B cell (primary cell): ENCODE measurements around the gene ACY1. TPM values are rescaled to one million over a fixed set of nuclear protein-coding genes. Genes with fewer than 3 reads are reported as not detected.
A peak's percentile ranks its signal among the peaks of the same experiment; 100 is the strongest.

Experiments used
- ATAC-seq: fragments of 200-7000 bp; cut with Tn5 transposase; one replicate; pipeline ENCODE4 v1.10.0; 2021; ENCODE audit warnings: low read depth, mild to moderate bottlenecking, moderate number of reproducible peaks, moderate library complexity
- CTCF ChIA-PET: fragments of 350-600 bp; sonication (Branson Sonifier 250); formaldehyde crosslinking; loops from one replicate; lab custom pipeline; 2021; ENCODE audit warnings: antibody characterized with exemption, inconsistent platforms; lab: Charles Lee
- POLR2A ChIA-PET: fragments of 350-600 bp; sonication (Branson Sonifier 250); formaldehyde crosslinking; loops from one replicate; lab custom pipeline; 2021; ENCODE audit warnings: antibody characterized with exemption; lab: Charles Lee
- DNase-seq: peaks from one replicate; pipeline ENCODE4 v3.0.0; 2013
- H2AFZ ChIP-seq: 2 replicates; pipeline ENCODE4 v1.6.1; 2012; ENCODE audit warnings: mild to moderate bottlenecking, low read depth, low read length; ENCODE audit not compliant: insufficient read depth, poor library complexity, severe bottlenecking
- H3K27ac ChIP-seq, 2 donors: 1 replicate in 1 of 2; 2 replicates in 1 of 2; pipeline ENCODE4 v1.5.1; 2012 to 2013; ENCODE audit warnings: low read length in 2 of 2, mild to moderate bottlenecking in 2 of 2, moderate library complexity in 1 of 2
- H3K27me3 ChIP-seq, 4 experiments: fragments of 200-600 bp in 1 of 4; sonication (generic) in 1 of 4; replicated peaks in 1 of 4; 1 replicate in 2 of 4; 2 replicates in 2 of 4; pipeline versions ENCODE4 v1.6.1 to v1.7.0; 2013 to 2016; ENCODE audit warnings: low read length in 3 of 4, mild to moderate bottlenecking in 2 of 4, mixed read lengths in 1 of 4, moderate library complexity in 1 of 4; ENCODE audit not compliant: insufficient read depth in 4 of 4, control insufficient read depth in 3 of 4; ENCODE audit errors: control extremely low read depth in 1 of 4
- H3K36me3 ChIP-seq, 2 experiments: replicated peaks in 1 of 2; 1 replicate in 1 of 2; 2 replicates in 1 of 2; pipeline versions ENCODE4 v1.6.1 to v1.7.1; 2013; ENCODE audit warnings: low read length in 1 of 2; ENCODE audit not compliant: insufficient read depth in 2 of 2, control insufficient read depth in 1 of 2; ENCODE audit errors: control extremely low read depth in 1 of 2, extremely low read depth in 1 of 2
- H3K4me1 ChIP-seq, 2 donors: fragments of 200-600 bp in 1 of 2; sonication (generic) in 1 of 2; 1 replicate in 1 of 2; 2 replicates in 1 of 2; pipeline versions ENCODE4 v1.5.1 to v1.6.1; 2013 to 2017; ENCODE audit warnings: low read length in 2 of 2; ENCODE audit not compliant: control insufficient read depth in 2 of 2, insufficient read depth in 2 of 2
- H3K4me2 ChIP-seq: replicated peaks from 2 replicates; pipeline ENCODE3; 2012; ENCODE audit warnings: mild to moderate bottlenecking, low read depth, low read length; ENCODE audit not compliant: poor library complexity, severe bottlenecking
- H3K4me3 ChIP-seq, 5 experiments: fragments of 200-600 bp in 1 of 5; sonication (generic) in 1 of 5; 1 replicate in 3 of 5; 2 replicates in 2 of 5; pipeline versions ENCODE4 v1.5.1 to v1.7.0; 2011 to 2016; ENCODE audit warnings: low read length in 4 of 5, mild to moderate bottlenecking in 4 of 5, low read depth in 2 of 5, control low read depth in 1 of 5, moderate library complexity in 1 of 5; ENCODE audit not compliant: insufficient read depth in 1 of 5; ENCODE audit errors: control extremely low read depth in 1 of 5, extremely low read depth in 1 of 5
- H3K79me2 ChIP-seq: fragments of 200-600 bp; sonication (generic); one replicate; pipeline ENCODE4 v1.6.0; 2016; ENCODE audit warnings: low read length; ENCODE audit not compliant: control insufficient read depth, insufficient read depth
- H3K9ac ChIP-seq: fragments of 200-600 bp; sonication (generic); 2 replicates; pipeline ENCODE4 v1.6.1; 2017; ENCODE audit warnings: mild to moderate bottlenecking, low read length, moderate library complexity
- H3K9me3 ChIP-seq, 3 donors: one replicate each; pipeline versions ENCODE4 v1.6.1 to v1.7.1; 2013; ENCODE audit warnings: low read length in 2 of 3; ENCODE audit not compliant: control insufficient read depth in 2 of 3, insufficient read depth in 1 of 3; ENCODE audit errors: control extremely low read depth in 1 of 3
- H4K20me1 ChIP-seq: 2 replicates; pipeline ENCODE4 v1.6.0; 2012; ENCODE audit warnings: mild to moderate bottlenecking, low read length; ENCODE audit not compliant: insufficient read depth, control insufficient read depth, poor library complexity, severe bottlenecking
- H3K27ac Mint-ChIP-seq: one replicate; pipeline ENCODE4 v1.8.0; 2021; ENCODE audit warnings: mixed read lengths
- H3K27me3 Mint-ChIP-seq: one replicate; pipeline ENCODE4 v1.8.0; 2021; ENCODE audit warnings: mixed read lengths
- H3K4me1 Mint-ChIP-seq: one replicate; pipeline ENCODE4 v1.8.0; 2021; ENCODE audit warnings: mixed read lengths
- H3K4me3 Mint-ChIP-seq: one replicate; pipeline ENCODE4 v1.8.0; 2021; ENCODE audit warnings: mixed read lengths
- H3K9me3 Mint-ChIP-seq: one replicate; pipeline ENCODE4 v1.8.0; 2022; ENCODE audit warnings: mixed read lengths; ENCODE audit not compliant: insufficient read depth
- CTCF ChIP-seq: fragments of 200-600 bp; IDR thresholded peaks from one replicate; pipeline ENCODE4 v1.8.0; 2022; ENCODE audit warnings: antibody characterized with exemption, mild to moderate bottlenecking
- EZH2 ChIP-seq: IDR thresholded peaks from 2 replicates; pipeline ENCODE4 v1.6.1; 2012; ENCODE audit warnings: borderline replicate concordance, low read depth, mild to moderate bottlenecking, moderate library complexity, low read length; ENCODE audit not compliant: insufficient read depth, poor library complexity, severe bottlenecking
- WGBS: methylation state at CpG from one replicate; pipeline ENCODE4 v1.1.5; 2013; ENCODE audit warnings: missing lambda C conversion rate; ENCODE audit not compliant: insufficient coverage; 5-methylcytosine and 5-hydroxymethylcytosine counted together
- intact Hi-C: fragments of 100-400 bp; cut with micrococcal nuclease; formaldehyde crosslinking; loops from one replicate; pipeline ENCODE4 v1.10.0; 2022
- polyA plus RNA-seq: library from polyadenylated mRNA; depleted of rRNA; stranded (reverse); fragments of >200 nt; gene quantifications from 2 replicates; pipeline ENCODE4 v1.2.3, GENCODE V29; 2012
- total RNA-seq, 2 donors: library from RNA; stranded (reverse); fragments of 120-200 nt in 1 of 2; gene quantifications; 1 replicate in 1 of 2; 2 replicates in 1 of 2; pipeline versions ENCODE4 v1.2.3 to v1.2.4, GENCODE V29; 2013 to 2022

ACY1 gene
- total and polyA plus RNA-seq, 2 donors (not counting 1 experiment from before 2014, with no cell fraction given): 14.6 to 26.2 TPM

- Histone ChIP-seq H3K4me2 (no peak overlapping the region), H3K36me3 (no peaks in the 10 kb centered on the region), H4K20me1 (no peaks in the 10 kb centered on the region), H3K4me3 (no peak overlapping the region), H3K27ac (no peak overlapping the region), H3K9ac (no peak overlapping the region), H3K27me3 (no peaks in the 10 kb centered on the region), H3K4me1 (peaks cover 10 to 14% of the 10 kb centered on the region in 2 donors), H3K79me2 (no peaks in the 10 kb centered on the region), H3K9me3 (no peaks in the 10 kb centered on the region), H2AFZ (peak overlapping the region; percentile 22)
- TF ChIP-seq CTCF (no peak), EZH2 (no peak)
- ATAC-seq: no peak
- DNase-seq: no peak
- no peak overlapping the region for H3K27ac Mint-ChIP-seq
- no peaks in the 10 kb centered on the region for H3K9me3 Mint-ChIP-seq
- H3K27me3 Mint-ChIP-seq: peaks cover 7% of the 10 kb centered on the region
- CTCF ChIA-PET: no interaction called here
- POLR2A ChIA-PET: no interaction called here
- H3K4me1 Mint-ChIP-seq: peaks cover 23% of the 10 kb centered on the region
- H3K4me3 Mint-ChIP-seq: no peak overlapping the region
- intact Hi-C loops: no loop called here
- 36% methylated on average over 10 of the region's 10 CpGs for WGBS
Measured at GRCh38 chr3:52021489-52022268, 38.3 kb downstream of the ACY1 start.

- CTCF ChIA-PET: no interaction called here
Measured at GRCh38 chr3:52022323-52023100, 39.2 kb downstream of the ACY1 start.

More at GRCh38 chr3:52022323-52023100, 39.2 kb downstream of the ACY1 start:
- intact Hi-C loops: no loop called here
- POLR2A ChIA-PET: no interaction called here
- no peak overlapping the region for H3K4me3 ChIP-seq
- no peak overlapping the region for H3K9ac ChIP-seq
- no peak overlapping the region for H3K27ac ChIP-seq
- Mint-ChIP-seq H3K4me3 (no peak overlapping the region), H3K27me3 (peaks cover 4% of the 10 kb centered on the region), H3K9me3 (no peaks in the 10 kb centered on the region), H3K27ac (no peak overlapping the region), H3K4me1 (peaks cover 23% of the 10 kb centered on the region)
- no peaks in the 10 kb centered on the region for H3K79me2 ChIP-seq
- no peak for ATAC-seq
- 89% methylated on average over 10 of the region's 20 CpGs for WGBS
- H3K9me3 ChIP-seq: no peaks in the 10 kb centered on the region
- H3K36me3 ChIP-seq: no peaks in the 10 kb centered on the region
- DNase-seq: no peak
- peaks cover 10 to 14% of the 10 kb centered on the region in 2 donors for H3K4me1 ChIP-seq
- H3K27me3 ChIP-seq: no peaks in the 10 kb centered on the region
- no peak overlapping the region for H3K4me2 ChIP-seq
- no peak overlapping the region for H2AFZ ChIP-seq
- H4K20me1 ChIP-seq: no peaks in the 10 kb centered on the region
- TF ChIP-seq CTCF (no peak), EZH2 (no peak)
